ENCODE measurements around the gene AP1S1. TPM values are rescaled to one million over a fixed set of nuclear protein-coding genes. Genes with fewer than 3 reads are reported as not detected.
"Not testable (repeated sequence)": the region's sequence is repeated elsewhere in the genome, so short reads cannot be mapped to it uniquely, and the experiment has no call there.

Gene AP1S1
- total RNA-seq, 2 donors from 2014 or later = 11.9 to 33.0 TPM

DNA sequence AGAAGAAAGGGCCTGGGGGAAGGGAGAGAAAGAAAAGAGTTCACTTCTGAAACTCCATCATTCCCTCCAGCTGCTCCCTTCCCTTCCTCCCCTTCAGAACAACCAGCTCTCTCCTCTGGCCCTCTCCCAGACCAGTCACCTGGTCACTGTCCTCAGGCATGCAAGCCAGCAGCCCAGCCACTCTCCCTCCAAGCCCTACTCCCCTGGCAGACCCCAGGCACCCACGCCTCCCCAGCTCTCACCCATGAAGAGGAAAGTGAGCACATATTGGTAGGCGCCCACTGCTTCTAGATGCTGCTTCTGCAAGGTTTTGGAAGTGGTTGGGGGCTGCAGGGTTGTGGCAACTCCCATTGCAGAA is 46.2 kb downstream of the AP1S1 start:
- H3K9me3 ChIP-seq = no peaks in the 10 kb centered on the region
- no peaks in the 10 kb centered on the region for H3K36me3 ChIP-seq
- peaks cover 9% of the 10 kb centered on the region for H3K27me3 ChIP-seq (replicated peaks; ENCODE audit: insufficient read depth)
- TF ChIP-seq, protein P1, sequence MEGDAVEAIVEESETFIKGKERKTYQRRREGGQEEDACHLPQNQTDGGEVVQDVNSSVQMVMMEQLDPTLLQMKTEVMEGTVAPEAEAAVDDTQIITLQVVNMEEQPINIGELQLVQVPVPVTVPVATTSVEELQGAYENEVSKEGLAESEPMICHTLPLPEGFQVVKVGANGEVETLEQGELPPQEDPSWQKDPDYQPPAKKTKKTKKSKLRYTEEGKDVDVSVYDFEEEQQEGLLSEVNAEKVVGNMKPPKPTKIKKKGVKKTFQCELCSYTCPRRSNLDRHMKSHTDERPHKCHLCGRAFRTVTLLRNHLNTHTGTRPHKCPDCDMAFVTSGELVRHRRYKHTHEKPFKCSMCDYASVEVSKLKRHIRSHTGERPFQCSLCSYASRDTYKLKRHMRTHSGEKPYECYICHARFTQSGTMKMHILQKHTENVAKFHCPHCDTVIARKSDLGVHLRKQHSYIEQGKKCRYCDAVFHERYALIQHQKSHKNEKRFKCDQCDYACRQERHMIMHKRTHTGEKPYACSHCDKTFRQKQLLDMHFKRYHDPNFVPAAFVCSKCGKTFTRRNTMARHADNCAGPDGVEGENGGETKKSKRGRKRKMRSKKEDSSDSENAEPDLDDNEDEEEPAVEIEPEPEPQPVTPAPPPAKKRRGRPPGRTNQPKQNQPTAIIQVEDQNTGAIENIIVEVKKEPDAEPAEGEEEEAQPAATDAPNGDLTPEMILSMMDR (IDR thresholded peaks at IDR 0.05) = no peak
- ATAC-seq (ENCODE audit: insufficient number of reproducible peaks, low FRiP score, low read depth) (no peak), DNase-seq (ENCODE audit: low spot score) (no peak)
- no peak overlapping the region for H3K27ac ChIP-seq
- H3K4me1 ChIP-seq (ENCODE audit: control insufficient read depth in 1 of 2, low read depth in 2 of 2) = peaks cover 5 to 9% of the 10 kb centered on the region in 2 donors
- no peak overlapping the region for H3K4me3 ChIP-seq

DNA sequence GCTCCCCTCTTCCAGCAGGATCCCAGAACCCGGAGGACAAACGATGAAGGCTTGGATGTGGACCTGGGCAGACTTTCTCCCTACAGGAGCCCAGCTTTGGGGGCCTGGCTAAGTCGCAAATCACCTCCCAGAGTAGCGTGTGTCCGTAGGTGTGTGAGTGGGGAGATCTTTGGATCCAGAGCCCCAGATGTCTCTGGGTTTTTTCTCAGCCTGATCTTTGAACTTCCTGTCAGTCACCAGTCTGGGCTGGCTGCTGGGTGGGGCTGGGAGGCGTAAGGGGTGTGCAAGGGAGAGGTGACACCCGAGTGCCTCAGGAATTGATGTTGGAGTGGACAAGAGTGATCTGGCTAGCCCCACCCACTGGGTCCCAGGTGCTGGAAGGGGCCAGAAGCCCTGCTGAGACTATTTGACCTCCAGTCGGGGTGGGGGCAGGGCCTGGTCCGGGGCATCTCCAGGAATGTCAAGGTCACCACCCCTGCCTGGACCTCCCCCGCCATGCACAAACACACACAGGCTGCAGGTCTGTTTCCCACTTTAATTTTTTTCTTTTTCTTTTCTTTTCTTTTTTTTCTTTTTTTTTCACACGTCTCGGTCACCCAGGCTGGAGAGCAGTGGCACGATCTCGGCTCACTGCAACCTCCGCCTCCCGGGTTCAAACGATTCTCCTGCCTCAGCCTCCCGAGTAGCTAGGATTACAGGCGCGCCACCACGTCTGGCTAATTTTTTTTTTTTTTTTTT is 46.8 kb downstream of the AP1S1 start, which contains the start of gene MOGAT3:
MOGAT3 (minus strand) TSS at position 175 of the 738 bp plus-strand sequence. CDS start 182 bp downstream, outside the sequence.
- ATAC-seq (ENCODE audit: insufficient number of reproducible peaks, low FRiP score, low read depth) = no peak
- no peak for DNase-seq (ENCODE audit: low spot score)
- no peaks in the 10 kb centered on the region for H3K36me3 ChIP-seq
- peak within 1 kb of the TSS; percentile 51 for H3K4me3 ChIP-seq
- TF ChIP-seq, protein P1 (IDR thresholded peaks at IDR 0.05) = no peak
- H3K4me1 ChIP-seq (ENCODE audit: control insufficient read depth in 1 of 2, low read depth in 2 of 2) = peaks cover 5 to 9% of the 10 kb centered on the region in 2 donors
- no peak within 1 kb of the TSS for H3K27ac ChIP-seq
- peaks cover 9% of the 10 kb centered on the region for H3K27me3 ChIP-seq (replicated peaks; ENCODE audit: insufficient read depth)
- no peaks in the 10 kb centered on the region for H3K9me3 ChIP-seq

DNA sequence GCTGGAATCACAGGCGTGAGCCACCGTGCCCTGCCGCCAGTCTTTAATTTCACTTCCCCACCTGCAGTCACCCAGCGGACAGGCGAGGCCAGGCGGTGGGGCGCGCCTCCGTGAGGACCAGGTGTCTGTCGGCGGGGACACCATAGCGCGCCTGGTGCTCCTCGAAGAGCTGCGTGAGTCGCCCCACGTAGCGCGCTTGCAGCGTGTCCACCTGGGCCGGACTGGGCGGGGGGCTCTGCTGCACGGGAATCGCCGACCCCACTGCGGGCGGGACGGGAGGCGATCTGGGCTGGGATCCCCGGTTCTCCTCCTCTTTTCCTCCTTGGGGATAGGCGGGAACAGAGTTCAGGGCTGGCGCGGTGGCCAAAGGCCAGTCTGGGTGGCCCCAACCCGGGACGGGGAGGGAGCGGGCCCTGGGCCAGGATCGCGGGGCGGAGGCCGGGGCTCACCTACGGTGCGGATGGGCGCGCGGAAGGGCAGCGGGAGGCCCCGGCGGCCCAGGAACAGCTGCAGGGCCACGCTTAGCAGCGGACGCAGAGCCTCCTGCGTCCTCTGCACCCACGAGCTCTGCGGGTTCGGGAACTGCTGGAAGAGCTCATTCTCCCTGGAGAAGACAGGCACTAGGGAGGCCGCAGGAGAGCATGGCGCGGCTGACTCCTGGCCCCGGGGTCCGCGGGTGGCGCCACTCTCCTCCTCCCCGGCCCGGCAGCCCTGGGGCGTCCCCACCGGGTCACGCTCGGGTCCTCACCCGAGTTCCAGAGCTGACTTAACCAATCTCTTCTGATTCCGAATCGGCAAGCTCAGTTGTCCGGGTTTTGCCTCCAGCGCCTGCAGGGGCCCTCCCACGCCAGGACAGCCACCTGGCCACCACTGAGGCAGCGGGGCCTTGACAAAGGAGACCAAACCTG is 47.7 kb downstream of the AP1S1 start:
- H3K9me3 ChIP-seq = no peaks in the 10 kb centered on the region
- H3K4me1 ChIP-seq (ENCODE audit: control insufficient read depth in 1 of 2, low read depth in 2 of 2) = peaks cover 5 to 9% of the 10 kb centered on the region in 2 donors
- no peak for DNase-seq (ENCODE audit: low spot score)
- H3K27ac ChIP-seq = no peak overlapping the region
- peaks cover 9% of the 10 kb centered on the region for H3K27me3 ChIP-seq (replicated peaks; ENCODE audit: insufficient read depth)
- peak overlapping the region; percentile 51 for H3K4me3 ChIP-seq
- no peak for ATAC-seq (ENCODE audit: insufficient number of reproducible peaks, low FRiP score, low read depth)
- no peaks in the 10 kb centered on the region for H3K36me3 ChIP-seq
- TF ChIP-seq, protein P1 (IDR thresholded peaks at IDR 0.05) = no peak

GRCh38 chr7:101202603-101202918 is 48.3 kb downstream of the AP1S1 start:
- DNase-seq (ENCODE audit: low spot score) (no peak), ATAC-seq (ENCODE audit: insufficient number of reproducible peaks, low FRiP score, low read depth) (no peak)
- Histone ChIP-seq H3K4me1 (ENCODE audit: control insufficient read depth in 1 of 2, low read depth in 2 of 2) (peaks cover 5 to 9% of the 10 kb centered on the region in 2 donors), H3K27me3 (replicated peaks; ENCODE audit: insufficient read depth) (peaks cover 9% of the 10 kb centered on the region), H3K4me3 (no peak overlapping the region), H3K9me3 (no peaks in the 10 kb centered on the region), H3K36me3 (no peaks in the 10 kb centered on the region), H3K27ac (no peak overlapping the region)
- TF ChIP-seq, protein P1 (IDR thresholded peaks at IDR 0.05) = no peak

DNA sequence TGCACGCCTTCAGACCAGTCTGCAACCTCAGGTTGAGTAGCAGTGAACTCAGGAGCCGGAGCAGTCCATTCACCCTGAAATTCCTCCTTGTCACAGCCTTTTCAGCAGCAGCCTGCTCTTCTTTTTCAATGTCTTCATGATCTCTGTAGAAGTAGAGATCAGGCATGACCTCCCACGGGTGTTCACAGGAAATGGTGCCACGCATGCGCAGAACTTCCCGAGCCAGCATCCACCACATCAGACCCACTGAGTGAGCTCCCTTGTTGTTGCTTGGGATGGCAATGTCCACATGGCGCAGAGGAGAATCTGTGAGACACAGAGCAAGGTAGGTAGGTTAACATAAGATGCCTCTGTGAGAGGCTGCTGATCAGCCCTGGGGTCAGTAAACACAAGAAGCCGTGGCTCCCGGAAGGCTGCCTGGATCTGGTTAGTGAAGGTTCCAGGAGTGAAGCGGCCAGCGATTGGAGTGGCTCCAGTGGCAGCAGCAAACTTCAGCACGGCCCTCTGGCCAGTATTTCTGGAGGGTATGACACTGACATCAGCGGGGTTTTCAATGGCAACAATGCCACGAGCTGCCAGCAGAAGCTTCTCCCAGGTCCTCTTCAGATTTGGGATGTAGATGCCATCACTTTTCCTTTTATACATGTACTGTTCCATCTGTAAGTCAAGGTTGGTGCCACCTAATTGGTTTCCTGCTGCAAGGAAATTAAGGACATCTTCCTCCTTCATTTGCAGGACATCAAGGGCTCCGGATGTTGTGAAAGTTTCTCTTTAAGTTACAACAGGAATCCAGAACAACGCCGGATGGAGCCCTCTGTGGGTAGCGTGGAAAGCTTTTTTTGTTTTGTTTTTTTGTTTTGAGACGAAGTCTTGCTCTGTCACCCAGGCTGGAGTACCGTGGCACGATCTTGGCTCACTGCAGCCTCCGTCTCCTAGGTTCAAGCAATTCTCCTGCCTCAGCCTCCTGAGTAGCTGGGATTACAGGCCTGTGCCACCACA is 49.8 kb downstream of the AP1S1 start:
- not testable (repeated sequence) for DNase-seq (ENCODE audit: low spot score); ATAC-seq (ENCODE audit: insufficient number of reproducible peaks, low FRiP score, low read depth); H3K4me3 ChIP-seq; H3K27me3 ChIP-seq (replicated peaks; ENCODE audit: insufficient read depth); H3K9me3 ChIP-seq; H3K4me1 ChIP-seq (ENCODE audit: control insufficient read depth in 1 of 2, low read depth in 2 of 2); H3K27ac ChIP-seq; H3K36me3 ChIP-seq
